Uterus (tissue), 4 donors: ENCODE results near the gene ARID4B. TPM values are rescaled to one million over a fixed set of nuclear protein-coding genes. Genes with fewer than 3 reads are reported as not detected.

Experiments used
- DNase-seq, 2 donors: peaks; one replicate each; pipeline ENCODE4 v3.0.0-alpha.2; 2019 to 2020
- H3K27ac ChIP-seq, 2 donors: fragments of 200-600 bp; sonication (generic); 1 replicate in 1 of 2; 2 replicates in 1 of 2; pipeline ENCODE4 v1.5.1; 2016 to 2018
- H3K27me3 ChIP-seq, 2 donors: fragments of 200-600 bp; sonication (generic); one replicate each; pipeline ENCODE4 v1.5.1; 2018 to 2019; ENCODE audit warnings: control low read depth in 1 of 2
- H3K36me3 ChIP-seq, 2 donors: fragments of 200-600 bp; sonication (generic); one replicate each; pipeline ENCODE4 v1.5.1; 2019; ENCODE audit warnings: control low read depth in 1 of 2
- H3K4me1 ChIP-seq, 2 donors: fragments of 200-600 bp; sonication (generic); one replicate each; pipeline ENCODE4 v1.5.1; 2018 to 2019; ENCODE audit warnings: control low read depth in 1 of 2
- H3K4me3 ChIP-seq, 2 donors: fragments of 200-600 bp; sonication (generic); 1 replicate in 1 of 2; 2 replicates in 1 of 2; pipeline ENCODE4 v1.5.1; 2018 to 2019; ENCODE audit warnings: mild to moderate bottlenecking in 1 of 2
- H3K9me3 ChIP-seq, 2 donors: fragments of 200-600 bp; sonication (generic); one replicate each; pipeline ENCODE4 v1.5.1; 2019; ENCODE audit warnings: control low read depth in 1 of 2
- POLR2A ChIP-seq, 2 donors: fragments of 450-650 bp; IDR thresholded peaks; one replicate each; pipeline ENCODE4 v1.6.1; 2016; ENCODE audit warnings: antibody characterized with exemption in 2 of 2, mild to moderate bottlenecking in 1 of 2, moderate library complexity in 1 of 2
- intact Hi-C: fragments of 100-400 bp; cut with DNase I; formaldehyde crosslinking; loops from one replicate; pipeline ENCODE4 v1.15.1; 2023; ENCODE audit warnings: low total_unique reads
- total RNA-seq, 4 donors: library from RNA; depleted of rRNA in 3 of 4; stranded (reverse); fragments of >200 nt in 3 of 4; gene quantifications; one replicate each; pipeline versions ENCODE4 v1.1.0 to v1.2.4, GENCODE V29; 2014 to 2023
- TF ChIP-seq, protein P1 (sequence below), 4 experiments: fragments of 200-600 bp in 2 of 4; fragments of 450-650 bp in 2 of 4; sonication (generic) in 2 of 4; IDR thresholded peaks; one replicate each; pipeline ENCODE4 v1.5.1; 2016 to 2019; ENCODE audit warnings: antibody characterized with exemption in 4 of 4, mild to moderate bottlenecking in 2 of 4, moderate library complexity in 1 of 4
- donor health status: DM: yes; HTN: yes; CAD: no.

ARID4B gene
- total RNA-seq, 4 donors from 2014 or later = 21.0 to 69.4 (median 50.4) TPM

DNA sequence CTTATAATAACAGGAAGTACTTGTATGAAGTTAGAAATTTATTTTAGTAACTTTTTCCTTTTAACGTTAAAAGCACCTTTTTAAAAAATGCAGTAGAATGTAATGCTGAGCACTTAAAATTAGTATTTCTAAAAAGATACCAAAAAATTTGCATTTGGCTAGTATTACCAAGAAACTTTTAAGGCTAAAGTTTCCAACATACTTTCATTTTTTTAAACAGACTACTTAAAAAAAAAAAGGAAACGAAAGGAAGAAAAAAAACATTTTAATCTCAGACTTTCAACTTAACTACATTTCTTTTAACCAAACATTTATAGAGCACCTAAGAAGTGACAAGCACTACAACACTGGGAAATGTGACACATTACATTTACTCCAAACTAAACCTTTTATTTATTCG, 2.8 kb downstream of the ARID4B start:
- Histone ChIP-seq H3K36me3 (no peaks in the 10 kb centered on the region), H3K4me1 (peaks cover 0 to 16% of the 10 kb centered on the region in 2 donors), H3K27ac (peak overlapping the region in 1 of 2 donors; percentile 96), H3K9me3 (no peaks in the 10 kb centered on the region), H3K4me3 (no peak overlapping the region), H3K27me3 (no peaks in the 10 kb centered on the region)
- TF ChIP-seq, protein P1, sequence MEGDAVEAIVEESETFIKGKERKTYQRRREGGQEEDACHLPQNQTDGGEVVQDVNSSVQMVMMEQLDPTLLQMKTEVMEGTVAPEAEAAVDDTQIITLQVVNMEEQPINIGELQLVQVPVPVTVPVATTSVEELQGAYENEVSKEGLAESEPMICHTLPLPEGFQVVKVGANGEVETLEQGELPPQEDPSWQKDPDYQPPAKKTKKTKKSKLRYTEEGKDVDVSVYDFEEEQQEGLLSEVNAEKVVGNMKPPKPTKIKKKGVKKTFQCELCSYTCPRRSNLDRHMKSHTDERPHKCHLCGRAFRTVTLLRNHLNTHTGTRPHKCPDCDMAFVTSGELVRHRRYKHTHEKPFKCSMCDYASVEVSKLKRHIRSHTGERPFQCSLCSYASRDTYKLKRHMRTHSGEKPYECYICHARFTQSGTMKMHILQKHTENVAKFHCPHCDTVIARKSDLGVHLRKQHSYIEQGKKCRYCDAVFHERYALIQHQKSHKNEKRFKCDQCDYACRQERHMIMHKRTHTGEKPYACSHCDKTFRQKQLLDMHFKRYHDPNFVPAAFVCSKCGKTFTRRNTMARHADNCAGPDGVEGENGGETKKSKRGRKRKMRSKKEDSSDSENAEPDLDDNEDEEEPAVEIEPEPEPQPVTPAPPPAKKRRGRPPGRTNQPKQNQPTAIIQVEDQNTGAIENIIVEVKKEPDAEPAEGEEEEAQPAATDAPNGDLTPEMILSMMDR (IDR thresholded peaks at IDR 0.05) = no peak
- TF ChIP-seq POLR2A (IDR thresholded peaks at IDR 0.05) = no peak
- no peak for DNase-seq
- intact Hi-C loops = no loop called here

DNA sequence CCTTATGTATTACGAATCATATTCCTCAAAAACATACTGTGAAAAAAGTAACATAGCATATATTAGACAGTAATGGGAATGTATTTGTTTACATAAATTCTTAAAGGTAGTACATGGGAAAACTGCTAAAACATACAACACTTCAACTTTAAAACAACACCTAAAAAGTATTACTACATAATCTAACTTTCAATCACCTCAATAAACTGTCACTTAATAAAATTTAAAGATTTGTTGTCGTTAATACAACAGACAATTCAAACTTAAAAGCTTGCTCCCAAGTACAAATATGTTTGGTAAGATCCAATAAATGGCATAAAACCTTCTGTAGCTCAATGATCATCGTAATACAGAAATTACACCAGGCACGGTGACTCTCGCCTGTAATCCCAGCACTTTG, 3.7 kb downstream of the ARID4B start:
- H3K9me3 ChIP-seq = no peaks in the 10 kb centered on the region
- H3K4me3 ChIP-seq = no peak overlapping the region
- intact Hi-C loops = no loop called here
- no peaks in the 10 kb centered on the region for H3K36me3 ChIP-seq
- no peak for TF ChIP-seq POLR2A (IDR thresholded peaks at IDR 0.05)
- TF ChIP-seq, protein P1 (IDR thresholded peaks at IDR 0.05) = no peak
- no peaks in the 10 kb centered on the region for H3K27me3 ChIP-seq
- DNase-seq = no peak
- H3K4me1 ChIP-seq = peaks cover 0 to 16% of the 10 kb centered on the region in 2 donors
- H3K27ac ChIP-seq = no peak overlapping the region

DNA sequence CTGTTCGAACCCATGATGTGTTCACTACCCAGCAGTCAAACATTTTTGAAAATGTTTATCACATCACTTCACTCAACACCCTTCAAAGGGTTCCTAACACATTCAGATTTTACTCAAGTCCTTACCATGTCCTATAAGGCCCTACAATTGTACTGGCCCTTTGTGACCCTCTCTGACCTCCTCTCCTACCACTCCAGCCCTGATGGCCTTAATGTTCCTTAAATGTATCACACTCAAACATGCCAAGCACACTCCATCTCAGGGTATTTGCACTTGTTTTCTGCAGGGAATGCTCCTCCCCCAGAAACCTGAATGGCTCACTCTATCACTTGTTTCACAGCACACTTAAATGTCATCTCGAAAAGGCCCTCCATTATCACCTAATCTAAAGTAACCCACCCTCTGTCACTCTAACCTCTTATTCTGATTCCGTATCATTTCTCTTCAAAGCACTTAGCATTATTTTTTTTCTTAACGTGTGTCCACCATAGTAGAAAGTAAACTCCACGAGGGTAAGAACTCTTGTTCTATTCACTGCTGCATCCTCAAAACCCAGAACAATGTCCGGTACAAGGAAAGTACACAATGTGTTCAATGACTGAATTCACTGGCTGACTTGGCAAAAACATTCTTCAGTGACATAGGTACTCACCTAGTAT, 7.3 kb downstream of the ARID4B start:
- Histone ChIP-seq H3K27ac (no peak overlapping the region), H3K9me3 (no peaks in the 10 kb centered on the region), H3K4me1 (peaks cover 0 to 14% of the 10 kb centered on the region in 2 donors), H3K36me3 (no peaks in the 10 kb centered on the region), H3K27me3 (no peaks in the 10 kb centered on the region), H3K4me3 (no peak overlapping the region)
- intact Hi-C loops = no loop called here
- TF ChIP-seq POLR2A (IDR thresholded peaks at IDR 0.05) = no peak
- TF ChIP-seq, protein P1 (IDR thresholded peaks at IDR 0.05) = no peak
- DNase-seq = no peak

DNA sequence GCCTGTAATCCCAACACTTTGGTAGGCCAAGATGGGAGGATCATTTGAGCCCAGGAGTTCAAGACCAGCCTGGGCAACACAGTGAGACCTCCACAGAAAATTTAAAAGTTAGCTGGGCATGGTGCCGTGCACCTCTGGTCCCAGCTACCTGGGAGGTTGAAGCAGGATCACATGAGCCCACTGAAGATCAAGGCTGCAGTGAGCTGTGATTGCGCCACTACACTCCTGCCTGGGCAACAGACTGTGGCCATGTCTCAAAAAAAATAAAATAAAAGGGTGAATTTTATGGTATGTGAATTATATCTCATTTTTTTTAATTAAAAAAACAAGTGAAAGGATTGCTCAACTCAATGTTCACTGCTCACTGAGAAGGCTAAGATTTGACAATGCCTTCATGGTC, 8.7 kb downstream of the ARID4B start:
- Histone ChIP-seq H3K4me1 (peaks cover 0 to 11% of the 10 kb centered on the region in 2 donors), H3K4me3 (no peak overlapping the region), H3K36me3 (no peaks in the 10 kb centered on the region), H3K9me3 (no peaks in the 10 kb centered on the region), H3K27ac (no peak overlapping the region), H3K27me3 (no peaks in the 10 kb centered on the region)
- no peak for TF ChIP-seq POLR2A (IDR thresholded peaks at IDR 0.05)
- TF ChIP-seq, protein P1 (IDR thresholded peaks at IDR 0.05) = no peak
- DNase-seq = no peak
- intact Hi-C loops = no loop called here

DNA sequence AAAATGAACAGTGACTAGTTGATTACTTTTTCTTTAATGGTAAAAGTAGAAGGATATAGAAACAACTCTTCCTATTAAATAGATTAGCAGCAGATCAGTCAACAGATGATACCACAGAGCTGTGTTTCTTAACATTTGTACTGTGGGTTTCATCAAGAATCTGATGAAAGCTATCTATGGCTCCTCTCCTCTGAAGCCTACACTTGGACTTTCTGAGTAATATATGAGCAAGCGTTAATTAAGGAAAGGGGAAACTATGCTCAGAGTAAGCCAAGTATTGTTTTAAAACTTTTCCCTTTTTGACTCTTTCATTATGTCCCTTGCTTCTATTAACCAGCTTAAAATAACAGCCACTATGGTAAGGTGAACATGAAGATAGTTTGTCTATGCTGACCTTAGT, 10.8 kb downstream of the ARID4B start:
- no peaks in the 10 kb centered on the region for H3K27me3 ChIP-seq
- H3K36me3 ChIP-seq = no peaks in the 10 kb centered on the region
- no peak overlapping the region for H3K27ac ChIP-seq
- H3K4me1 ChIP-seq = peaks cover 0 to 11% of the 10 kb centered on the region in 2 donors
- no peak overlapping the region for H3K4me3 ChIP-seq
- TF ChIP-seq POLR2A (IDR thresholded peaks at IDR 0.05) = no peak
- TF ChIP-seq, protein P1 (IDR thresholded peaks at IDR 0.05) = no peak
- no peak for DNase-seq
- H3K9me3 ChIP-seq = no peaks in the 10 kb centered on the region
- intact Hi-C loops = no loop called here
